22Rv1 (cell line): Measurements from ENCODE around the gene CYLC2.

ENCODE experiments used
- H3K27ac ChIP-seq: fragments of 450-650 bp; 2 replicates; pipeline ENCODE4 v1.5.1; 2017
- CTCF ChIP-seq: fragments of 450-650 bp; IDR thresholded peaks from 2 replicates; pipeline ENCODE4 v1.5.1; 2017; ENCODE audit warnings: mild to moderate bottlenecking
- ZFX ChIP-seq: fragments of 450-650 bp; IDR thresholded peaks from 2 replicates; pipeline ENCODE4 v1.6.1; 2017; ENCODE audit warnings: antibody characterized with exemption, borderline replicate concordance

The CYLC2 gene, protein sequence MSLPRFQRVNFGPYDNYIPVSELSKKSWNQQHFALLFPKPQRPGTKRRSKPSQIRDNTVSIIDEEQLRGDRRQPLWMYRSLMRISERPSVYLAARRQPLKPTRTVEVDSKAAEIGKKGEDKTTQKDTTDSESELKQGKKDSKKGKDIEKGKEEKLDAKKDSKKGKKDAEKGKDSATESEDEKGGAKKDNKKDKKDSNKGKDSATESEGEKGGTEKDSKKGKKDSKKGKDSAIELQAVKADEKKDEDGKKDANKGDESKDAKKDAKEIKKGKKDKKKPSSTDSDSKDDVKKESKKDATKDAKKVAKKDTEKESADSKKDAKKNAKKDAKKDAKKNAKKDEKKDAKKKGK

GRCh38 chr9:102995033-102995432 lies at the start of gene CYLC2:
Gene CYLC2 (plus strand): TSS chr9:102995333. CDS start chr9:102995381, 48 bp downstream.
- H3K27ac ChIP-seq, result no peak within 1 kb of the TSS
- TF ChIP-seq ZFX (no peak), CTCF (no peak)

DNA sequence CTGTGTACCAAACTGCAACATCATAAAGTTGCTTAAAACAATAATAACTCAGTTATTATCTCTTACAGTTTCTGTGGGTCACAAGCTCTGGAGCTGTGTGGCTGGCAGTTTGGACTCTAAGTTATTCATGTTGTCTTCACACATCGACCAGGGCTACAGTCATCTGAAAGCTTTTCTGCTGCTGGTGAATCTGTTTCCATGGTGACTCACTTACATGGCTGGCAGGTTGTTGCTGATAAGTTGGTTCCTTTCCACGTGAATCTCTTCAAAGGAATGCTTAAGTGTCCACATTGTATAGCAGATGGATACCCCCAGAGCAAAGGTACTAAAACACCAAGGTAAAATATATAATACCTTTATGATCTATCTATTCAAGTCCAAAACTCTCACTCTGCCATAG lies 44.8 kb upstream of the CYLC2 start:
- TF ChIP-seq CTCF, result no peak
- TF ChIP-seq ZFX, result no peak
- no peak overlapping the region for H3K27ac ChIP-seq

DNA sequence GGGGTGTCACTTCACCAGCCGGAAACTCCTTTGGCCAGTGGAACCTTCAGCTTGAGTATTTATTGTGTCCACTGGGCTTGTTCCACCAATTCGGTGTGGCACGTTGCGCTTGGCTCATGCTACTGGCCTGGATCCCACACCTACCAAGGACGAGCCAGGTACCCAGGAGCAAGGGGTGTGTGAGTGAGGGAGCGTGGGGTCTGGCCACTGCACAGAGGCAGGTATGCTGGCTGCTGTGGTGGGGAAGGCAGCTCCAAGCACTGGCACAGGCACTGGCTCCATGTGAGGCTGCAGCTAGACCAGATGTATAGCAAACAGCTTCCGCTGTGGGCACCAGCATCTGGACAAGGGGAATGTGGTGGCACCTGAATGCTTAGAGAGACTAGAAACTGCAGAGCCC lies 28.1 kb upstream of the CYLC2 start:
- no peak for TF ChIP-seq CTCF
- no peak for TF ChIP-seq ZFX
- H3K27ac ChIP-seq, result no peak overlapping the region

DNA sequence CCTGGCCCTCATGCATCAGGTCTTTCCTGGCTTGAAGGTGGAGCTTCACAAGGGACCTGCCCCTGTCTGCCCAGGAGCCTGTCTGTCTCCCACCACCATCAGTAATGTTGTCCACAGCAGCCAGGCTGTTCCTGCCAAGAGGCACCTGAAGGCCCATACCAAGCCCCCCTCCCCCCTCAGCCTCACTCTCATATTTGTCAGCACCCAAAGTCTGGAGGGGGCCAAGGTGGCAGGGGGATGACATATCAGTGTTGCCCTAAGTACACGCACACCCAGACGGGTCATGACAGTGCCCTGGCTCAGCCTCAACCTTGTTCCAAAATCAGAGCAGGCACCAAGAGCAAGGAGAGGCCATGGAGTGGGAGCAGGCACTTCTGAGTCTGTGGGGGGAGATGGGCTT lies 27.2 kb upstream of the CYLC2 start:
- no peak for TF ChIP-seq ZFX
- TF ChIP-seq CTCF, result no peak
- H3K27ac ChIP-seq, result no peak overlapping the region

DNA sequence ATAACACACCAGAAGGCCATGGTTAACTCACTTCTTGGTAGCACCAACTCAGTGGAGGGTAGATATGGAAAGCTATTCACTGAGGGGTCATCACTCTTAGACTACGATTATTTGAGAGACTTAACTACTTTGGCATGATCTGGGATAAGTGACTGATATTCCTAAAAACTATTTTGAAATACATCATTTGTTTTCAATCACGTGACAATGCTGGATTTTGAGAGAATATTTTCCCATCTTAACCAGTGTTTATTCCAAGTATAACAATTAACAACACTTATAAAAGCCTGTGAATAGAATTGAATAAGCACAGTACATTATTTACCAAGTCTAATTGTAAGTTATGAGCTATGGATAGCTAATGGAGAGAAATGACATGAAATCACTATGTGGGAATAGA lies 22.4 kb upstream of the CYLC2 start:
- TF ChIP-seq ZFX (no peak), CTCF (no peak)
- no peak overlapping the region for H3K27ac ChIP-seq

DNA sequence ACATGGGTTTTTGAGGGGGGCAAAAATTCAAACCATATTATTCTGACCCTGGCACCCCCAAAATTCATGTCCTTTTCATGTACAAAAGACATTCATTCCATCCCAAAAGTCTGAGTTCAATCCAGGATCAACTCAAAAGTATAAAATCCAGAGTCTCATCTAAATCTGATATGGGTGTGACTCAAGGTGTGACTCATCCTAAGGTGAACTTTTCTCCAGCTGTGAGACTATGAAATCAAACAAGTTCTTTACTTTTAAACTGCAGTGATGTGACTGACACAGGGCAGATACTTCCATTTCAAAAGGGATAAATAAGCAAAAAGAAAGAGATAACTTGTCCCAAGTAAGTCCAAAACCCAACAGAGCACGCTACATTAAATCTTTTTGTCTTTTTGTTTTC lies 20.6 kb upstream of the CYLC2 start:
- H3K27ac ChIP-seq, result no peak overlapping the region
- TF ChIP-seq ZFX, result no peak
- TF ChIP-seq CTCF, result no peak

DNA sequence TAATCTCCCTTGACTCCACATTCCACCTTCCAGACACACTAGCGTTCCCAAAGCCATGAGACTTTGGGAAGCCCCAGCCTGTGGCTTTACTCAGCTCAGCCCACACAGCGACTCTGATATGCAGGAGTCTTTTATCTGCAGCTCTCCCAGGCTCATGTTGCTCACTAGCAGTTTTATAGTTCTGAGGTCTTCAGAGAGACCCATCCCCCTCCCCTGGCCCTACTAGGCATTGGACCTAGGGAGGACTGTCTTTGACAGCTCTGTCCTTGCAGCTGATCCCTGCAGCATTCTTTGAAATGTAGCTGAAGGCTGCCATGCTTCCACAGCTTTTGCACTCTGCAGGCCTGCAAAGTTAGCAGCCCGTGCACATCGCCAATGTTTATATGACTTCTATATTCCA lies 19.9 kb upstream of the CYLC2 start:
- TF ChIP-seq CTCF (no peak), ZFX (no peak)
- H3K27ac ChIP-seq, result no peak overlapping the region
